NCI-H2107 (cell line): ENCODE measurements around the gene ZMYND12.
A peak's percentile ranks its signal among the peaks of the same experiment; 100 is the strongest.

ENCODE experiments used
- DNase-seq: peaks from one replicate; lab custom pipeline; 2025; lab: John Stamatoyannopoulos, UW

The ZMYND12 gene

GRCh38 chr1:42439940-42440339, 15.9 kb downstream of the ZMYND12 start:
- no peak for DNase-seq

GRCh38 chr1:42434340-42434739, 21.5 kb downstream of the ZMYND12 start:
- DNase-seq = no peak

GRCh38 chr1:42433369-42433768, 22.5 kb downstream of the ZMYND12 start:
- DNase-seq = no peak

- no peak for DNase-seq
These were observed 23.1 kb downstream of the ZMYND12 start for GRCh38 chr1:42432714-42433113.

- DNase-seq = no peak
These were observed 24.3 kb downstream of the ZMYND12 start for GRCh38 chr1:42431514-42431913.

GRCh38 chr1:42430286-42431135, 25.3 kb downstream of the ZMYND12 start:
- no peak for DNase-seq

GRCh38 chr1:42429603-42430002, 26.2 kb downstream of the ZMYND12 start:
- DNase-seq = no peak

- no peak for DNase-seq
These were observed 28.6 kb downstream of the ZMYND12 start for GRCh38 chr1:42427240-42427639.

- DNase-seq = no peak
These were observed 31.6 kb downstream of the ZMYND12 start for GRCh38 chr1:42424201-42424600.

GRCh38 chr1:42423681-42424080, 32.1 kb downstream of the ZMYND12 start:
- peak; percentile 71 for DNase-seq

GRCh38 chr1:42422737-42423136, 33.1 kb downstream of the ZMYND12 start:
- DNase-seq = no peak

GRCh38 chr1:42420911-42421585, 34.8 kb downstream of the ZMYND12 start:
- peak; percentile 86 for DNase-seq

- no peak for DNase-seq
These were observed 35.7 kb downstream of the ZMYND12 start for GRCh38 chr1:42420121-42420520.

- no peak for DNase-seq
These were observed 36.5 kb downstream of the ZMYND12 start for GRCh38 chr1:42419126-42419821.

- DNase-seq = no peak
These were observed 37.3 kb downstream of the ZMYND12 start for GRCh38 chr1:42418516-42418915.

GRCh38 chr1:42417166-42417565, 38.7 kb downstream of the ZMYND12 start:
- DNase-seq = no peak

- no peak for DNase-seq
These were observed 41.0 kb downstream of the ZMYND12 start for GRCh38 chr1:42414551-42415496.

- no peak for DNase-seq
These were observed 51.9 kb downstream of the ZMYND12 start for GRCh38 chr1:42403880-42404400.

- DNase-seq = no peak
These were observed 56.3 kb downstream of the ZMYND12 start for GRCh38 chr1:42399315-42400100.
